ENCODE data around the gene SNTG2.
A peak's percentile ranks its signal among the peaks of the same experiment; 100 is the strongest.

SNTG2 gene

GRCh38 chr2:1137913-1138391 lies 187.3 kb downstream of the SNTG2 start:
- DNase-seq (ENCODE audit: low read depth in 2 of 3, low spot score in 1 of 3), result no peak

- peak in 1 of 3 donors; percentile 53 for DNase-seq (ENCODE audit: low read depth in 2 of 3, low spot score in 1 of 3)
These were observed 189.8 kb downstream of the SNTG2 start for GRCh38 chr2:1140389-1141003.

- DNase-seq (ENCODE audit: low read depth in 2 of 3, low spot score in 1 of 3), result no peak
These were observed 190.4 kb downstream of the SNTG2 start for GRCh38 chr2:1141079-1141478.

GRCh38 chr2:1143129-1143528 lies 192.5 kb downstream of the SNTG2 start:
- no peak for DNase-seq (ENCODE audit: low read depth in 2 of 3, low spot score in 1 of 3)

- no peak for DNase-seq (ENCODE audit: low read depth in 2 of 3, low spot score in 1 of 3)
These were observed 197.4 kb downstream of the SNTG2 start for GRCh38 chr2:1147873-1148612.

GRCh38 chr2:1150724-1151511 lies 200.3 kb downstream of the SNTG2 start:
- no peak for DNase-seq (ENCODE audit: low read depth in 2 of 3, low spot score in 1 of 3)

GRCh38 chr2:1152375-1152774 lies 201.7 kb downstream of the SNTG2 start:
- DNase-seq (ENCODE audit: low read depth in 2 of 3, low spot score in 1 of 3), result no peak

- DNase-seq (ENCODE audit: low read depth in 2 of 3, low spot score in 1 of 3), result no peak
These were observed 203.3 kb downstream of the SNTG2 start for GRCh38 chr2:1153920-1154319.

GRCh38 chr2:1154710-1155594 lies 204.3 kb downstream of the SNTG2 start:
- no peak for DNase-seq (ENCODE audit: low read depth in 2 of 3, low spot score in 1 of 3)

GRCh38 chr2:1156059-1156458 lies 205.4 kb downstream of the SNTG2 start:
- no peak for DNase-seq (ENCODE audit: low read depth in 2 of 3, low spot score in 1 of 3)

GRCh38 chr2:1156531-1156930 lies 205.9 kb downstream of the SNTG2 start:
- DNase-seq (ENCODE audit: low read depth in 2 of 3, low spot score in 1 of 3), result no peak

- no peak for DNase-seq (ENCODE audit: low read depth in 2 of 3, low spot score in 1 of 3)
These were observed 206.5 kb downstream of the SNTG2 start for GRCh38 chr2:1157107-1157506.

GRCh38 chr2:1159013-1159412 lies 208.4 kb downstream of the SNTG2 start:
- DNase-seq (ENCODE audit: low read depth in 2 of 3, low spot score in 1 of 3), result no peak

- no peak for DNase-seq (ENCODE audit: low read depth in 2 of 3, low spot score in 1 of 3)
These were observed 211.6 kb downstream of the SNTG2 start for GRCh38 chr2:1162246-1162645.

- DNase-seq (ENCODE audit: low read depth in 2 of 3, low spot score in 1 of 3), result peak in 1 of 3 donors; percentile 31
These were observed 212.3 kb downstream of the SNTG2 start for GRCh38 chr2:1162768-1163584.

- no peak for DNase-seq (ENCODE audit: low read depth in 2 of 3, low spot score in 1 of 3)
These were observed 216.3 kb downstream of the SNTG2 start for GRCh38 chr2:1166976-1167375.

- DNase-seq (ENCODE audit: low read depth in 2 of 3, low spot score in 1 of 3), result no peak
These were observed 218.2 kb downstream of the SNTG2 start for GRCh38 chr2:1168846-1169245.

GRCh38 chr2:1169291-1169949 lies 218.8 kb downstream of the SNTG2 start:
- DNase-seq (ENCODE audit: low read depth in 2 of 3, low spot score in 1 of 3), result no peak

- no peak for DNase-seq (ENCODE audit: low read depth in 2 of 3, low spot score in 1 of 3)
These were observed 219.6 kb downstream of the SNTG2 start for GRCh38 chr2:1170241-1170640.

GRCh38 chr2:1170711-1171110 lies 220.1 kb downstream of the SNTG2 start:
- no peak for DNase-seq (ENCODE audit: low read depth in 2 of 3, low spot score in 1 of 3)

All from stimulated activated CD4-positive, alpha-beta T cell treated with anti-CD3 and anti-CD28 coated beads, Interleukin-12 subunit alpha, Interleukin-12 subunit beta, amount 100 ng/mL, for 48 hours (primary cell).